Measurements from ENCODE around the gene CRYL1. TPM values are rescaled to one million over a fixed set of nuclear protein-coding genes. Genes with fewer than 3 reads are reported as not detected.

Gene CRYL1
- total RNA-seq, 1 experiment from 2014 or later = 26.5 TPM

DNA sequence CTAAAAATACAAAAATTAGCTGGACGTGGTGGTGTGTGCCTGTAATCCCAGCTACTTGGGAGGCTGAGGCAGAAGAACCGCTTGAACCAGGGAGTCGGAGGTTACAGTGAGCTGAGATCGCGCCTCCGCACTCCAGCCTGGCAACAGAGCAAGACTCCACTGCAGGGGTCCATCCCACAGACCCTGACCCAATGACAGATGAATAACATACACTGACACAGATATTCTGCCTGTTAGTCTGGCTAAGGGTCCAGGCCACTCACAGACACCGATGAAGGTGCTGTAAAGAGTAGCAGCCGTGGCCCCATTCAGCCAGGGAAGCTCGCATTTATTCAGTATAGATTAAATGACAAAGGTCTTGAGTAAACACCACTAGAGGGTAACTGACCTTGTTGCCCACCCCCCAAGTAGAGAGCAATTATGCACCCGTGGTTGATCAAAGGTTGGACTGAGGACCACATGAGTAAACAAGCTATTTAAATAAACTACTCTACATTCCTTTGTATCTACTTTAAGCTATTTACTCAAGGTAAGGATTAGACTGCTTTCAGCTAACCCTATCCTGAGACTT is 8.5 kb upstream of the CRYL1 start:
- no peaks in the 10 kb centered on the region for H3K9me2 ChIP-seq (ENCODE audit: insufficient read depth)
- H3K9me3 ChIP-seq (ENCODE audit: control insufficient read depth in 1 of 2, insufficient read depth in 1 of 2, low read depth in 1 of 2, low read length in 2 of 2) = no peaks in the 10 kb centered on the region; a peak in 1 of 4 replicates

More for the DNA sequence above, 8.5 kb upstream of the CRYL1 start:
- Histone ChIP-seq H3K4me2 (ENCODE audit: low read length) (no peak overlapping the region), H3K4me1 (ENCODE audit: control insufficient read depth in 1 of 2, insufficient read depth in 2 of 2, low read length in 2 of 2) (peaks cover 0 to 5% of the 10 kb centered on the region in 2 experiments; a peak in 2 of 4 replicates), H2AFZ (ENCODE audit: low read depth, low read length, poor library complexity, severe bottlenecking) (no peak overlapping the region), H3K9ac (ENCODE audit: low read length) (no peak overlapping the region), H4K20me1 (ENCODE audit: insufficient read depth) (no peaks in the 10 kb centered on the region), H3K27me3 (ENCODE audit: insufficient read depth, low read length) (no peaks in the 10 kb centered on the region), H3K4me3 (replicated peaks in 1 of 2; ENCODE audit: low read depth in 1 of 2, low read length in 2 of 2) (no peak overlapping the region), H3K79me2 (ENCODE audit: insufficient read depth, low read length) (no peaks in the 10 kb centered on the region), H3K36me3 (ENCODE audit: control insufficient read depth in 1 of 2, insufficient read depth in 2 of 2, low read length in 2 of 2) (no peaks in the 10 kb centered on the region), H3K27ac (ENCODE audit: low read depth, low read length) (no peak overlapping the region)
- intact Hi-C loops (cut with micrococcal nuclease) = no loop called here
- RAD21 ChIA-PET (ENCODE audit: low non-redundant PET in 1 of 2, low total read pairs in 2 of 2, uncharacterized antibody in 2 of 2, unreplicated experiment in 2 of 2) = no interaction called here
- DNase-seq (ENCODE audit: low read depth, low spot score) (no peak), ATAC-seq (no peak)
- CTCF ChIA-PET = no interaction called here
- no TSS peak for BruUV-seq (replicated peaks)
- TF ChIP-seq, protein P1, sequence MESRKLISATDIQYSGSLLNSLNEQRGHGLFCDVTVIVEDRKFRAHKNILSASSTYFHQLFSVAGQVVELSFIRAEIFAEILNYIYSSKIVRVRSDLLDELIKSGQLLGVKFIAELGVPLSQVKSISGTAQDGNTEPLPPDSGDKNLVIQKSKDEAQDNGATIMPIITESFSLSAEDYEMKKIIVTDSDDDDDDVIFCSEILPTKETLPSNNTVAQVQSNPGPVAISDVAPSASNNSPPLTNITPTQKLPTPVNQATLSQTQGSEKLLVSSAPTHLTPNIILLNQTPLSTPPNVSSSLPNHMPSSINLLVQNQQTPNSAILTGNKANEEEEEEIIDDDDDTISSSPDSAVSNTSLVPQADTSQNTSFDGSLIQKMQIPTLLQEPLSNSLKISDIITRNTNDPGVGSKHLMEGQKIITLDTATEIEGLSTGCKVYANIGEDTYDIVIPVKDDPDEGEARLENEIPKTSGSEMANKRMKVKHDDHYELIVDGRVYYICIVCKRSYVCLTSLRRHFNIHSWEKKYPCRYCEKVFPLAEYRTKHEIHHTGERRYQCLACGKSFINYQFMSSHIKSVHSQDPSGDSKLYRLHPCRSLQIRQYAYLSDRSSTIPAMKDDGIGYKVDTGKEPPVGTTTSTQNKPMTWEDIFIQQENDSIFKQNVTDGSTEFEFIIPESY (IDR thresholded peaks at IDR 0.05; ENCODE audit: extremely low read depth, insufficient replicate concordance, low read length) = no peak
- TF ChIP-seq SRF (IDR thresholded peaks at IDR 0.05; ENCODE audit: low read depth) = no peak
- no peak for TF ChIP-seq EZH2phosphoT487 (IDR thresholded peaks at IDR 0.05; ENCODE audit: borderline replicate concordance)
- TF ChIP-seq, protein P2, sequence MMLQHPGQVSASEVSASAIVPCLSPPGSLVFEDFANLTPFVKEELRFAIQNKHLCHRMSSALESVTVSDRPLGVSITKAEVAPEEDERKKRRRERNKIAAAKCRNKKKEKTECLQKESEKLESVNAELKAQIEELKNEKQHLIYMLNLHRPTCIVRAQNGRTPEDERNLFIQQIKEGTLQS (IDR thresholded peaks at IDR 0.05) = no peak
- TF ChIP-seq JUND (IDR thresholded peaks at IDR 0.05) = no peak
- no peak for TF ChIP-seq SIN3A (IDR thresholded peaks at IDR 0.05; ENCODE audit: low read depth)
- TF ChIP-seq, protein P3, sequence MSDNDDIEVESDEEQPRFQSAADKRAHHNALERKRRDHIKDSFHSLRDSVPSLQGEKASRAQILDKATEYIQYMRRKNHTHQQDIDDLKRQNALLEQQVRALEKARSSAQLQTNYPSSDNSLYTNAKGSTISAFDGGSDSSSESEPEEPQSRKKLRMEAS (IDR thresholded peaks at IDR 0.05) = no peak
- TF ChIP-seq POLR2A (IDR thresholded peaks at IDR 0.05; ENCODE audit: borderline replicate concordance, extremely low read depth, insufficient read depth, insufficient read length) = no peak
- TF ChIP-seq, protein P4, sequence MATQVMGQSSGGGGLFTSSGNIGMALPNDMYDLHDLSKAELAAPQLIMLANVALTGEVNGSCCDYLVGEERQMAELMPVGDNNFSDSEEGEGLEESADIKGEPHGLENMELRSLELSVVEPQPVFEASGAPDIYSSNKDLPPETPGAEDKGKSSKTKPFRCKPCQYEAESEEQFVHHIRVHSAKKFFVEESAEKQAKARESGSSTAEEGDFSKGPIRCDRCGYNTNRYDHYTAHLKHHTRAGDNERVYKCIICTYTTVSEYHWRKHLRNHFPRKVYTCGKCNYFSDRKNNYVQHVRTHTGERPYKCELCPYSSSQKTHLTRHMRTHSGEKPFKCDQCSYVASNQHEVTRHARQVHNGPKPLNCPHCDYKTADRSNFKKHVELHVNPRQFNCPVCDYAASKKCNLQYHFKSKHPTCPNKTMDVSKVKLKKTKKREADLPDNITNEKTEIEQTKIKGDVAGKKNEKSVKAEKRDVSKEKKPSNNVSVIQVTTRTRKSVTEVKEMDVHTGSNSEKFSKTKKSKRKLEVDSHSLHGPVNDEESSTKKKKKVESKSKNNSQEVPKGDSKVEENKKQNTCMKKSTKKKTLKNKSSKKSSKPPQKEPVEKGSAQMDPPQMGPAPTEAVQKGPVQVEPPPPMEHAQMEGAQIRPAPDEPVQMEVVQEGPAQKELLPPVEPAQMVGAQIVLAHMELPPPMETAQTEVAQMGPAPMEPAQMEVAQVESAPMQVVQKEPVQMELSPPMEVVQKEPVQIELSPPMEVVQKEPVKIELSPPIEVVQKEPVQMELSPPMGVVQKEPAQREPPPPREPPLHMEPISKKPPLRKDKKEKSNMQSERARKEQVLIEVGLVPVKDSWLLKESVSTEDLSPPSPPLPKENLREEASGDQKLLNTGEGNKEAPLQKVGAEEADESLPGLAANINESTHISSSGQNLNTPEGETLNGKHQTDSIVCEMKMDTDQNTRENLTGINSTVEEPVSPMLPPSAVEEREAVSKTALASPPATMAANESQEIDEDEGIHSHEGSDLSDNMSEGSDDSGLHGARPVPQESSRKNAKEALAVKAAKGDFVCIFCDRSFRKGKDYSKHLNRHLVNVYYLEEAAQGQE (IDR thresholded peaks at IDR 0.05; ENCODE audit: low read depth) = no peak
- POLR2A ChIA-PET = no interaction called here

All from HCT116 (cell line).